IMR-90 (cell line): ENCODE data around the gene PLRG1. TPM values are rescaled to one million over a fixed set of nuclear protein-coding genes. Genes with fewer than 3 reads are reported as not detected.

Experiments
- ATAC-seq: fragments of 200-7000 bp; cut with Tn5 transposase; 2 replicates; pipeline ENCODE4 v1.9.1; 2020; ENCODE audit warnings: low read depth, mild to moderate bottlenecking, moderate library complexity
- BruUV-seq: library from RNA; stranded (reverse); fragments of 400-500 nt; replicated peaks from 2 replicates; lab custom pipeline; 2021; lab: Mats Ljungman, UMichigan
- CTCF ChIA-PET: fragments of 300-600 bp; formaldehyde crosslinking; extraction: SDS; loops from one replicate; lab custom pipeline; 2021; ENCODE audit warnings: antibody characterized with exemption; lab: Yijun Ruan, JAX
- POLR2A ChIA-PET: fragments of 300-600 bp; sonication (Branson Sonifier 250); formaldehyde crosslinking; loops from one replicate; lab custom pipeline; 2022; ENCODE audit warnings: antibody characterized with exemption; ENCODE audit not compliant: unreplicated experiment; lab: Charles Lee
- DNase-seq: peaks from one replicate; pipeline ENCODE4 v3.0.0; 2013
- H2AFZ ChIP-seq: replicated peaks from 2 replicates; pipeline ENCODE3; 2013; ENCODE audit warnings: low read length, mild to moderate bottlenecking; ENCODE audit not compliant: poor library complexity
- H2AK5ac ChIP-seq: 2 replicates; pipeline ENCODE4 v1.6.1; 2013; ENCODE audit warnings: low read depth, low read length, inconsistent platforms
- H2AK9ac ChIP-seq: replicated peaks from 2 replicates; pipeline ENCODE3; 2013; ENCODE audit warnings: mild to moderate bottlenecking, low read depth, low read length, moderate library complexity; ENCODE audit not compliant: poor library complexity
- H2BK120ac ChIP-seq: 2 replicates; pipeline ENCODE4 v1.6.1; 2013; ENCODE audit warnings: low read depth, low read length, inconsistent platforms
- H2BK15ac ChIP-seq: 3 replicates; pipeline ENCODE4 v1.6.1; 2013; ENCODE audit warnings: low read depth, low read length, inconsistent platforms
- H2BK20ac ChIP-seq: 2 replicates; pipeline ENCODE4 v1.6.1; 2013; ENCODE audit warnings: low read depth, mild to moderate bottlenecking, inconsistent platforms, low read length, moderate library complexity
- H2BK5ac ChIP-seq: 2 replicates; pipeline ENCODE4 v1.6.1; 2013; ENCODE audit warnings: mild to moderate bottlenecking, low read depth, low read length, inconsistent platforms; ENCODE audit not compliant: poor library complexity, severe bottlenecking
- H3K14ac ChIP-seq: replicated peaks from 2 replicates; pipeline ENCODE4 v1.6.1; 2013; ENCODE audit warnings: low read depth, low read length, inconsistent platforms
- H3K18ac ChIP-seq: 2 replicates; pipeline ENCODE4 v1.6.1; 2013; ENCODE audit warnings: low read depth, low read length, control low read depth
- H3K23ac ChIP-seq: 2 replicates; pipeline ENCODE4 v1.6.1; 2013; ENCODE audit warnings: low read depth, low read length, inconsistent platforms
- H3K27ac ChIP-seq: 2 replicates; pipeline ENCODE4 v1.5.1; 2013; ENCODE audit warnings: mild to moderate bottlenecking, control low read depth, low read length; ENCODE audit not compliant: insufficient read depth
- H3K27me3 ChIP-seq: 2 replicates; pipeline ENCODE4 v1.6.1; 2013; ENCODE audit warnings: low read length; ENCODE audit not compliant: control insufficient read depth, insufficient read depth
- H3K36me3 ChIP-seq: 2 replicates; pipeline ENCODE4 v1.6.1; 2013; ENCODE audit warnings: low read length, mixed read lengths; ENCODE audit not compliant: control insufficient read depth, insufficient read depth
- H3K4ac ChIP-seq: 2 replicates; pipeline ENCODE4 v1.6.1; 2013; ENCODE audit warnings: low read depth, low read length, inconsistent platforms
- H3K4me1 ChIP-seq: 2 replicates; pipeline ENCODE4 v1.6.1; 2013; ENCODE audit warnings: low read length, mixed read lengths; ENCODE audit not compliant: control insufficient read depth, insufficient read depth
- H3K4me2 ChIP-seq: 2 replicates; pipeline ENCODE4 v1.6.1; 2013; ENCODE audit warnings: low read depth, mild to moderate bottlenecking, control low read depth, low read length, moderate library complexity
- H3K4me3 ChIP-seq: 2 replicates; pipeline ENCODE4 v1.5.1; 2013; ENCODE audit warnings: low read depth, mild to moderate bottlenecking, control low read depth, low read length, moderate library complexity; ENCODE audit not compliant: insufficient read depth
- H3K56ac ChIP-seq: 2 replicates; pipeline ENCODE4 v1.6.1; 2013; ENCODE audit warnings: low read length, inconsistent platforms; ENCODE audit not compliant: insufficient read depth; ENCODE audit errors: extremely low read depth
- H3K79me1 ChIP-seq, 2 experiments: 2 replicates each; pipeline ENCODE4 v1.6.1; 2013; ENCODE audit warnings: low read length in 2 of 2, inconsistent platforms in 1 of 2, low read depth in 1 of 2
- H3K9ac ChIP-seq: 2 replicates; pipeline ENCODE4 v1.6.1; 2013; ENCODE audit warnings: low read depth, low read length, control low read depth
- H3K9me1 ChIP-seq: 2 replicates; pipeline ENCODE4 v1.6.1; 2013; ENCODE audit warnings: low read length, inconsistent platforms; ENCODE audit not compliant: insufficient read depth
- H3K9me3 ChIP-seq: 2 replicates; pipeline ENCODE4 v1.6.1; 2013; ENCODE audit warnings: low read length; ENCODE audit not compliant: control insufficient read depth, insufficient read depth
- H4K20me1 ChIP-seq: 2 replicates; pipeline ENCODE4 v1.6.1; 2013; ENCODE audit warnings: low read length, inconsistent platforms; ENCODE audit not compliant: insufficient read depth
- H4K5ac ChIP-seq: 2 replicates; pipeline ENCODE4 v1.6.1; 2013; ENCODE audit warnings: mild to moderate bottlenecking, low read depth, low read length, control low read depth
- H4K8ac ChIP-seq, 2 experiments: 2 replicates each; pipeline ENCODE4 v1.6.1; 2013; ENCODE audit warnings: low read depth in 2 of 2, low read length in 2 of 2, control low read depth in 1 of 2, inconsistent platforms in 1 of 2
- H4K91ac ChIP-seq: 2 replicates; pipeline ENCODE4 v1.6.1; 2013; ENCODE audit warnings: low read depth, low read length, inconsistent platforms; ENCODE audit not compliant: insufficient read depth
- CEBPB ChIP-seq: IDR thresholded peaks from 2 replicates; pipeline ENCODE4 v1.6.1; 2012; ENCODE audit warnings: low read depth, low read length, improper control_type of control experiment
- CHD1 ChIP-seq: IDR thresholded peaks from 2 replicates; pipeline ENCODE4 v1.6.1; 2012; ENCODE audit warnings: low read depth, low read length, improper control_type of control experiment
- FOS ChIP-seq: fragments of 150-350 bp; IDR thresholded peaks from 2 replicates; pipeline ENCODE4 v1.6.1; 2016; ENCODE audit warnings: low read depth, low read length
- MAFK ChIP-seq: IDR thresholded peaks from 2 replicates; pipeline ENCODE4 v1.6.1; 2012; ENCODE audit warnings: low read depth, low read length, improper control_type of control experiment
- MAZ ChIP-seq: IDR thresholded peaks from 2 replicates; pipeline ENCODE4 v1.6.1; 2012; ENCODE audit warnings: low read depth, mild to moderate bottlenecking, low read length, improper control_type of control experiment, moderate library complexity, borderline replicate concordance
- MXI1 ChIP-seq: IDR thresholded peaks from 2 replicates; pipeline ENCODE4 v1.6.1; 2012; ENCODE audit warnings: low read depth, mild to moderate bottlenecking, low read length, moderate library complexity, borderline replicate concordance
- NFE2L2 ChIP-seq: fragments of 150-350 bp; IDR thresholded peaks from 2 replicates; pipeline ENCODE4 v1.6.1; 2016; ENCODE audit warnings: low read depth, mild to moderate bottlenecking, low read length
- RAD21 ChIP-seq: IDR thresholded peaks from 2 replicates; pipeline ENCODE4 v1.6.1; 2012; ENCODE audit warnings: low read length, improper control_type of control experiment
- RCOR1 ChIP-seq: IDR thresholded peaks from 2 replicates; pipeline ENCODE4 v1.6.1; 2012; ENCODE audit warnings: mild to moderate bottlenecking, low read length, improper control_type of control experiment; ENCODE audit not compliant: insufficient replicate concordance
- RFX5 ChIP-seq: IDR thresholded peaks from 2 replicates; pipeline ENCODE4 v1.8.0; 2012; ENCODE audit warnings: low read depth, mild to moderate bottlenecking, low read length, moderate library complexity
- SMC3 ChIP-seq: fragments of 150-350 bp; IDR thresholded peaks from 2 replicates; pipeline ENCODE4 v1.6.1; 2016; ENCODE audit warnings: low read depth, mild to moderate bottlenecking, antibody characterized with exemption, low read length, moderate library complexity
- WGBS, 2 experiments: methylation state at CpG; one replicate each; pipeline versions ENCODE4 v1.1.5 to v1.1.7; 2013; ENCODE audit warnings: missing lambda C conversion rate in 2 of 2; ENCODE audit not compliant: insufficient read length in 1 of 2; ENCODE audit errors: extremely low coverage in 2 of 2; 5-methylcytosine and 5-hydroxymethylcytosine counted together
- dilution Hi-C: fragments of 300-500 bp; cut with HindIII; formaldehyde crosslinking; loops from one replicate; pipeline ENCODE4 v1.14.3; 2018; ENCODE audit warnings: low sequenced_read_pairs; ENCODE audit not compliant: unreplicated experiment
- in situ Hi-C: fragments of 300-500 bp; cut with MboI; formaldehyde crosslinking; loops from 3 replicates; pipeline ENCODE4 v1.14.3; 2019; ENCODE audit warnings: low sequenced_read_pairs, inconsistent platforms, mixed read lengths
- intact Hi-C: fragments of 100-400 bp; cut with micrococcal nuclease; formaldehyde crosslinking; loops from 2 replicates; pipeline ENCODE4 v1.10.0; 2022
- polyA plus RNA-seq, 3 experiments: library from polyadenylated mRNA; depleted of rRNA; stranded (reverse); fragments of >200 nt; gene quantifications; 2 replicates each; pipeline ENCODE4 v1.2.3, GENCODE V29; 2012; ENCODE audit warnings: low replicate concordance in 1 of 3
- total RNA-seq: library from RNA; depleted of rRNA; stranded (reverse); fragments of >200 nt; gene quantifications from 2 replicates; pipeline ENCODE4 v1.2.3, GENCODE V29; 2012
- TF ChIP-seq, protein P1 (sequence below): conservative IDR thresholded peaks from 2 replicates; pipeline ENCODE4 v1.5.1; 2012; ENCODE audit warnings: mild to moderate bottlenecking, low read depth, low read length, improper control_type of control experiment
- TF ChIP-seq, protein P2 (sequence below): fragments of 150-350 bp; IDR thresholded peaks from 2 replicates; pipeline ENCODE4 v1.6.1; 2017; ENCODE audit warnings: mild to moderate bottlenecking, antibody characterized with exemption, low read length, low read depth

Gene PLRG1
- total and polyA plus RNA-seq, 2 of the 4 experiments (the other 2 are of a cell fraction) = 76.1 to 200 TPM

DNA sequence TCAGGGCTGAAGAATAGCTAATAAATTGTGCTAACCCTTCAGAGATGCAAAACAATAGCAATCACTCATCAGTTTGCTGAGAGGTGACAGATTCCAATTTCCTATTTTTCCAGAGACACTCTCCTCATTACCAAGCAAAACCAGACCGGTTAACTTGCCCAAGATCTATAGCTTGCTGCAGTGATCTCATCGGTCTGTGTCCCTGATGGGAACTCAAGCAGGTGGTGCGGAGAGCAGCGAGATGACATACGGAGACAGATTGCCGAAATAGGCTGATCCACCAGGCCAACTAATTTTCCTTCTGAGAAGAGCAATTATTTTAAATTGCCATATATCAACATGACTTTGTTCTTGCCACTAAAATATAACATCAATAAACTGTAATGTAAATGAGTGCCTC, 48.1 kb downstream of the PLRG1 start:
- Histone ChIP-seq H2AFZ (no peak overlapping the region), H3K4me3 (no peak overlapping the region), H2BK15ac (no peak overlapping the region), H3K18ac (no peak overlapping the region), H2AK9ac (no peak overlapping the region), H4K8ac (no peak overlapping the region), H4K5ac (no peak overlapping the region), H4K91ac (no peak overlapping the region), H3K14ac (no peak overlapping the region), H2BK5ac (no peak overlapping the region), H3K9me1 (no peaks in the 10 kb centered on the region), H3K27ac (no peak overlapping the region), H3K4me2 (no peak overlapping the region), H2BK20ac (no peak overlapping the region), H2AK5ac (no peak overlapping the region), H3K27me3 (peaks cover 2% of the 10 kb centered on the region; the same call in 1 of the 2 replicates), H3K4ac (no peak overlapping the region), H3K56ac (no peak overlapping the region), H3K4me1 (no peaks in the 10 kb centered on the region), H3K23ac (no peak overlapping the region), H3K9ac (no peak overlapping the region), H2BK120ac (no peak overlapping the region), H3K79me1 (no peaks in the 10 kb centered on the region), H3K9me3 (no peaks in the 10 kb centered on the region), H3K36me3 (no peaks in the 10 kb centered on the region), H4K20me1 (no peaks in the 10 kb centered on the region)
- WGBS, 2 experiments = no CpG with 5 or more reads among the region's 6 CpGs
- in situ Hi-C loops (no loop called here), dilution Hi-C loops (no loop called here), intact Hi-C loops (loop anchor here (10.0 kb wide), 1 partner anchor 717 kb away; the partner anchor contains the start of gene SFRP2)
- BruUV-seq = no TSS peak
- TF ChIP-seq RCOR1 (no peak), MAZ (no peak), MXI1 (no peak), SMC3 (no peak), RAD21 (no peak), MAFK (no peak), RFX5 (no peak), NFE2L2 (no peak), CEBPB (no peak), FOS (no peak), CHD1 (no peak)
- TF ChIP-seq, protein P1, sequence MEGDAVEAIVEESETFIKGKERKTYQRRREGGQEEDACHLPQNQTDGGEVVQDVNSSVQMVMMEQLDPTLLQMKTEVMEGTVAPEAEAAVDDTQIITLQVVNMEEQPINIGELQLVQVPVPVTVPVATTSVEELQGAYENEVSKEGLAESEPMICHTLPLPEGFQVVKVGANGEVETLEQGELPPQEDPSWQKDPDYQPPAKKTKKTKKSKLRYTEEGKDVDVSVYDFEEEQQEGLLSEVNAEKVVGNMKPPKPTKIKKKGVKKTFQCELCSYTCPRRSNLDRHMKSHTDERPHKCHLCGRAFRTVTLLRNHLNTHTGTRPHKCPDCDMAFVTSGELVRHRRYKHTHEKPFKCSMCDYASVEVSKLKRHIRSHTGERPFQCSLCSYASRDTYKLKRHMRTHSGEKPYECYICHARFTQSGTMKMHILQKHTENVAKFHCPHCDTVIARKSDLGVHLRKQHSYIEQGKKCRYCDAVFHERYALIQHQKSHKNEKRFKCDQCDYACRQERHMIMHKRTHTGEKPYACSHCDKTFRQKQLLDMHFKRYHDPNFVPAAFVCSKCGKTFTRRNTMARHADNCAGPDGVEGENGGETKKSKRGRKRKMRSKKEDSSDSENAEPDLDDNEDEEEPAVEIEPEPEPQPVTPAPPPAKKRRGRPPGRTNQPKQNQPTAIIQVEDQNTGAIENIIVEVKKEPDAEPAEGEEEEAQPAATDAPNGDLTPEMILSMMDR = no peak
- TF ChIP-seq, protein P2, sequence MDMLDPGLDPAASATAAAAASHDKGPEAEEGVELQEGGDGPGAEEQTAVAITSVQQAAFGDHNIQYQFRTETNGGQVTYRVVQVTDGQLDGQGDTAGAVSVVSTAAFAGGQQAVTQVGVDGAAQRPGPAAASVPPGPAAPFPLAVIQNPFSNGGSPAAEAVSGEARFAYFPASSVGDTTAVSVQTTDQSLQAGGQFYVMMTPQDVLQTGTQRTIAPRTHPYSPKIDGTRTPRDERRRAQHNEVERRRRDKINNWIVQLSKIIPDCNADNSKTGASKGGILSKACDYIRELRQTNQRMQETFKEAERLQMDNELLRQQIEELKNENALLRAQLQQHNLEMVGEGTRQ = no peak
- DNase-seq (no peak), ATAC-seq (no peak)
- POLR2A ChIA-PET = interaction anchor here (0.7 kb wide), 1 partner anchor 9 kb away, joined by 3 read pairs; no protein-coding TSS in a partner anchor
- CTCF ChIA-PET = no interaction called here
